BJ (cell line): ENCODE measurements around the gene E2F3. TPM values are rescaled to one million over a fixed set of nuclear protein-coding genes. Genes with fewer than 3 reads are reported as not detected.

Experiments
- CTCF ChIA-PET: fragments of 350-600 bp; formaldehyde crosslinking; extraction: SDS; loops from one replicate; lab custom pipeline; 2021; ENCODE audit warnings: antibody characterized with exemption, inconsistent platforms; lab: Yijun Ruan, JAX
- POLR2A ChIA-PET: fragments of 300-600 bp; sonication (Branson Sonifier 250); formaldehyde crosslinking; extraction: SDS; loops from one replicate; lab custom pipeline; 2021; ENCODE audit warnings: antibody characterized with exemption; lab: Charles Lee
- DNase-seq: peaks from one replicate; pipeline ENCODE4 v3.0.0-alpha.2; 2011; ENCODE audit warnings: low read depth
- H3K27me3 ChIP-seq: 2 replicates; pipeline ENCODE4 v1.6.0; 2011; ENCODE audit warnings: low read length; ENCODE audit not compliant: control insufficient read depth, insufficient read depth
- H3K36me3 ChIP-seq: 2 replicates; pipeline ENCODE4 v1.5.1; 2011; ENCODE audit warnings: low read length; ENCODE audit not compliant: control insufficient read depth, insufficient read depth
- H3K4me3 ChIP-seq: 2 replicates; pipeline ENCODE4 v1.5.1; 2011; ENCODE audit warnings: low read depth, mild to moderate bottlenecking, control low read depth, low read length
- CTCF ChIP-seq: IDR thresholded peaks from 2 replicates; pipeline ENCODE4 v1.5.1; 2011; ENCODE audit warnings: low read depth, mild to moderate bottlenecking, control low read depth, inconsistent platforms, low read length, moderate library complexity; ENCODE audit not compliant: insufficient read depth
- polyA plus RNA-seq: library from polyadenylated mRNA; depleted of rRNA; stranded (reverse); fragments of >200 nt; gene quantifications from 2 replicates; pipeline ENCODE4 v1.2.3, GENCODE V29; 2011

Gene E2F3
- polyA plus RNA-seq, 1 experiment: 7.0 TPM

GRCh38 chr6:20533746-20534294 is 132.1 kb downstream of the E2F3 start:
- H3K27me3 ChIP-seq: no peaks in the 10 kb centered on the region
- TF ChIP-seq CTCF: no peak
- CTCF ChIA-PET: interaction anchor here (1.2 kb wide), 1 partner anchor 243 kb away, joined by 4 read pairs; no protein-coding TSS in a partner anchor
- H3K36me3 ChIP-seq: no peaks in the 10 kb centered on the region; the same call in 1 of the 2 replicates
- peak overlapping the region; percentile 53 for H3K4me3 ChIP-seq
- DNase-seq: no peak
- POLR2A ChIA-PET: no interaction called here

GRCh38 chr6:20534295-20535262 is 132.9 kb downstream of the E2F3 start, which contains the start of gene CDKAL1:
TSS of gene CDKAL1 (plus strand) at chr6:20534457. CDS start at chr6:20546351, 11,894 bp downstream.
- Histone ChIP-seq H3K36me3 (no peaks in the 10 kb centered on the region; the same call in 1 of the 2 replicates), H3K4me3 (peak within 1 kb of the TSS; percentile 53), H3K27me3 (no peaks in the 10 kb centered on the region)
- POLR2A ChIA-PET: no interaction called here
- TF ChIP-seq CTCF: no peak
- CTCF ChIA-PET: interaction anchor here (1.2 kb wide), 1 partner anchor 244 kb away, joined by 4 read pairs; no protein-coding TSS in a partner anchor
- peak; percentile 75 for DNase-seq

- H3K4me3 ChIP-seq: no peak overlapping the region
- ChIA-PET CTCF (no interaction called here), POLR2A (no interaction called here)
- no peak for DNase-seq
- no peaks in the 10 kb centered on the region; the same call in 1 of the 2 replicates for H3K36me3 ChIP-seq
- no peaks in the 10 kb centered on the region for H3K27me3 ChIP-seq
- TF ChIP-seq CTCF: no peak
Observed at GRCh38 chr6:20538131-20538662, 136.5 kb downstream of the E2F3 start.

GRCh38 chr6:20538907-20539306 is 137.2 kb downstream of the E2F3 start:
- Histone ChIP-seq H3K4me3 (no peak overlapping the region), H3K36me3 (no peaks in the 10 kb centered on the region; the same call in 1 of the 2 replicates), H3K27me3 (no peaks in the 10 kb centered on the region)
- CTCF ChIA-PET: no interaction called here
- POLR2A ChIA-PET: no interaction called here
- TF ChIP-seq CTCF: no peak
- no peak for DNase-seq

- TF ChIP-seq CTCF: no peak
- Histone ChIP-seq H3K36me3 (no peaks in the 10 kb centered on the region; the same call in 1 of the 2 replicates), H3K4me3 (no peak overlapping the region), H3K27me3 (no peaks in the 10 kb centered on the region)
- CTCF ChIA-PET: no interaction called here
- POLR2A ChIA-PET: no interaction called here
- DNase-seq: no peak
Observed at GRCh38 chr6:20539387-20539786, 137.7 kb downstream of the E2F3 start.
